H1 (cell line): ENCODE measurements around the gene SLC2A14. TPM values are rescaled to one million over a fixed set of nuclear protein-coding genes. Genes with fewer than 3 reads are reported as not detected.
A peak's percentile ranks its signal among the peaks of the same experiment; 100 is the strongest.

Source experiments
- CTCF ChIA-PET: fragments of 300-600 bp; sonication (Branson Sonifier 250); formaldehyde crosslinking; loops from one replicate; lab custom pipeline; 2021; ENCODE audit not compliant: partially characterized antibody; lab: Charles Lee
- POLR2A ChIA-PET: fragments of 300-600 bp; sonication (Branson Sonifier 250); formaldehyde crosslinking; loops from one replicate; lab custom pipeline; 2021; ENCODE audit warnings: inconsistent platforms; ENCODE audit not compliant: partially characterized antibody; lab: Charles Lee
- DNase-seq, 2 experiments: peaks; one replicate each; pipeline versions ENCODE4 v3.0.0 to v3.0.0-alpha.2; 2010 to 2022; ENCODE audit warnings: low spot score in 2 of 2, low read depth in 1 of 2, mixed read lengths in 1 of 2
- FAIRE-seq: peaks from 2 replicates; lab custom pipeline; 2011; peaks lifted over from hg19 to GRCh38; lab: Jason Lieb, UNC
- H2AFZ ChIP-seq: 2 replicates; pipeline ENCODE4 v1.8.1; 2012; ENCODE audit warnings: low read length, inconsistent platforms
- H2AK5ac ChIP-seq: 2 replicates; pipeline ENCODE4 v1.6.1; 2013; ENCODE audit warnings: low read depth, low read length
- H2BK120ac ChIP-seq: replicated peaks from 2 replicates; pipeline ENCODE3; 2013; ENCODE audit warnings: low read depth, low read length, inconsistent platforms
- H2BK12ac ChIP-seq: 2 replicates; pipeline ENCODE4 v1.6.1; 2013; ENCODE audit warnings: low read depth, low read length
- H2BK15ac ChIP-seq: 2 replicates; pipeline ENCODE4 v1.6.1; 2013; ENCODE audit warnings: low read length
- H2BK20ac ChIP-seq: 2 replicates; pipeline ENCODE4 v1.6.1; 2013; ENCODE audit warnings: low read length
- H2BK5ac ChIP-seq: 2 replicates; pipeline ENCODE4 v1.6.1; 2013; ENCODE audit warnings: low read depth, low read length
- H3K14ac ChIP-seq: 2 replicates; pipeline ENCODE4 v1.6.1; 2013; ENCODE audit warnings: inconsistent platforms; ENCODE audit not compliant: insufficient read length
- H3K18ac ChIP-seq: 2 replicates; pipeline ENCODE4 v1.6.1; 2013; ENCODE audit warnings: low read length; ENCODE audit errors: extremely low read depth
- H3K23ac ChIP-seq: 2 replicates; pipeline ENCODE4 v1.6.1; 2013; ENCODE audit warnings: inconsistent platforms; ENCODE audit not compliant: insufficient read length
- H3K23me2 ChIP-seq: 2 replicates; pipeline ENCODE4 v1.6.1; 2013; ENCODE audit warnings: low read depth, low read length
- H3K27ac ChIP-seq: 2 replicates; pipeline ENCODE4 v1.6.1; 2011; ENCODE audit warnings: low read depth, low read length, inconsistent platforms
- H3K27me3 ChIP-seq, 4 experiments: replicated peaks in 1 of 4; 1 replicate in 1 of 4; 2 replicates in 3 of 4; pipeline versions ENCODE4 v1.6.1 to v1.8.1; 2011 to 2013; ENCODE audit warnings: low read length in 3 of 4, mild to moderate bottlenecking in 3 of 4, inconsistent platforms in 2 of 4, mixed read lengths in 2 of 4, moderate library complexity in 1 of 4; ENCODE audit not compliant: control insufficient read depth in 3 of 4, insufficient read depth in 3 of 4; ENCODE audit errors: extremely low read depth in 1 of 4
- H3K36me3 ChIP-seq, 4 experiments: 2 replicates each; pipeline versions ENCODE4 v1.6.1 to v1.8.1; 2011 to 2013; ENCODE audit warnings: mild to moderate bottlenecking in 4 of 4, low read length in 3 of 4, moderate library complexity in 2 of 4, control low read depth in 1 of 4, inconsistent platforms in 1 of 4; ENCODE audit not compliant: insufficient read depth in 4 of 4, control insufficient read depth in 2 of 4
- H3K4ac ChIP-seq: replicated peaks from 2 replicates; pipeline ENCODE3; 2013; ENCODE audit warnings: low read length, low read depth, mixed read lengths, inconsistent platforms; ENCODE audit not compliant: insufficient read length
- H3K4me1 ChIP-seq, 4 experiments: replicated peaks in 1 of 4; 1 replicate in 1 of 4; 2 replicates in 3 of 4; pipeline versions ENCODE4 v1.6.1 to v1.8.1; 2011 to 2013; ENCODE audit warnings: low read length in 3 of 4, inconsistent platforms in 2 of 4, mixed read lengths in 1 of 4; ENCODE audit not compliant: insufficient read depth in 4 of 4, control insufficient read depth in 3 of 4
- H3K4me2 ChIP-seq, 2 experiments: 2 replicates each; pipeline versions ENCODE4 v1.6.1 to v1.8.1; 2011 to 2013; ENCODE audit warnings: low read depth in 2 of 2, low read length in 2 of 2, control low read depth in 1 of 2, inconsistent platforms in 1 of 2, mild to moderate bottlenecking in 1 of 2; ENCODE audit not compliant: insufficient read depth in 1 of 2
- H3K4me3 ChIP-seq, 4 experiments: fragments of 200-600, 300-600 bp in 1 of 4; sonication (generic), shearing (Covaris generic), sonication (Bioruptor Twin) in 1 of 4; 2 replicates each; pipeline versions ENCODE4 v1.5.1 to v1.8.1; 2011 to 2016; ENCODE audit warnings: low read length in 4 of 4, low read depth in 3 of 4, control low read depth in 2 of 4, inconsistent platforms in 2 of 4, mild to moderate bottlenecking in 2 of 4, mixed read lengths in 1 of 4, moderate library complexity in 1 of 4; ENCODE audit not compliant: insufficient read depth in 2 of 4; ENCODE audit errors: extremely low read depth in 1 of 4
- H3K56ac ChIP-seq: replicated peaks from 2 replicates; pipeline ENCODE3; 2013; ENCODE audit warnings: low read depth, mild to moderate bottlenecking, mixed read lengths, low read length, inconsistent platforms; ENCODE audit not compliant: insufficient read length
- H3K79me1 ChIP-seq: 2 replicates; pipeline ENCODE4 v1.6.1; 2013; ENCODE audit warnings: low read depth, low read length, control low read depth
- H3K79me2 ChIP-seq, 2 experiments: 2 replicates each; pipeline versions ENCODE4 v1.6.1 to v1.8.1; 2012 to 2013; ENCODE audit warnings: low read length in 2 of 2, mild to moderate bottlenecking in 2 of 2, inconsistent platforms in 1 of 2; ENCODE audit not compliant: insufficient read depth in 2 of 2, control insufficient read depth in 1 of 2
- H3K9ac ChIP-seq, 4 experiments: replicated peaks in 1 of 4; 1 replicate in 1 of 4; 2 replicates in 3 of 4; pipeline versions ENCODE4 v1.6.1 to v1.8.1; 2011 to 2013; ENCODE audit warnings: low read depth in 3 of 4, low read length in 3 of 4, control low read depth in 2 of 4, mild to moderate bottlenecking in 2 of 4, moderate library complexity in 2 of 4, inconsistent platforms in 1 of 4; ENCODE audit errors: extremely low read depth in 1 of 4
- H3K9me3 ChIP-seq, 2 experiments: 2 replicates each; pipeline versions ENCODE4 v1.6.1 to v1.8.1; 2012 to 2013; ENCODE audit warnings: mild to moderate bottlenecking in 2 of 2, moderate library complexity in 2 of 2, control low read depth in 1 of 2, inconsistent platforms in 1 of 2, low read depth in 1 of 2, low read length in 1 of 2, mixed read lengths in 1 of 2; ENCODE audit not compliant: insufficient read depth in 2 of 2
- H4K20me1 ChIP-seq, 2 experiments: replicated peaks in 1 of 2; 2 replicates each; pipeline versions ENCODE3 to v1.8.1; 2011 to 2013; ENCODE audit warnings: inconsistent platforms in 2 of 2, low read length in 2 of 2, mild to moderate bottlenecking in 1 of 2; ENCODE audit not compliant: insufficient read depth in 2 of 2, control insufficient read depth in 1 of 2
- H4K5ac ChIP-seq: 2 replicates; pipeline ENCODE4 v1.6.1; 2013; ENCODE audit warnings: low read length, low read depth, mixed read lengths, inconsistent platforms; ENCODE audit not compliant: insufficient read length
- H4K8ac ChIP-seq: 2 replicates; pipeline ENCODE4 v1.8.0; 2013; ENCODE audit warnings: mild to moderate bottlenecking, moderate library complexity, low read length, inconsistent platforms; ENCODE audit not compliant: insufficient read depth; ENCODE audit errors: extremely low read depth
- H4K91ac ChIP-seq: replicated peaks from 2 replicates; pipeline ENCODE3; 2013; ENCODE audit warnings: low read length, mixed read lengths, inconsistent platforms; ENCODE audit not compliant: insufficient read length
- JUND ChIP-seq: IDR thresholded peaks from 2 replicates; pipeline ENCODE4 v1.6.1; 2011; ENCODE audit warnings: mild to moderate bottlenecking, improper control_type of control experiment, low read length
- POU5F1 ChIP-seq: IDR thresholded peaks from 2 replicates; pipeline ENCODE4 v1.6.1; 2011; ENCODE audit warnings: low read depth, mild to moderate bottlenecking, low read length, moderate library complexity
- SP2 ChIP-seq: IDR thresholded peaks from 2 replicates; pipeline ENCODE4 v1.6.1; 2012; ENCODE audit warnings: mild to moderate bottlenecking, low read length, inconsistent platforms
- WGBS, 2 experiments: shearing (Covaris generic) in 1 of 2; methylation state at CpG; one replicate each; pipeline versions ENCODE4 v1.1.6 to v1.1.7; 2013 to 2015; ENCODE audit warnings: low lambda C conversion rate in 2 of 2, mixed read lengths in 2 of 2, inconsistent platforms in 1 of 2, low coverage in 1 of 2, missing lambda C conversion rate in 1 of 2; ENCODE audit not compliant: insufficient replicate concordance in 2 of 2, insufficient coverage in 1 of 2, insufficient read length in 1 of 2; ENCODE audit errors: extremely low coverage in 1 of 2, missing lambda C conversion rate in 1 of 2; 5-methylcytosine and 5-hydroxymethylcytosine counted together
- polyA plus RNA-seq, 7 experiments: library from polyadenylated mRNA; depleted of rRNA in 3 of 7; stranded (reverse) in 5 of 7; unstranded in 2 of 7; fragments of >200 nt in 5 of 7; fragments of 200-250 nt in 2 of 7; gene quantifications; 1 replicate in 5 of 7; 2 replicates in 1 of 7; 4 replicates in 1 of 7; pipeline versions ENCODE4 v1.2.1 to v1.2.3, GENCODE V29; 2011 to 2013; ENCODE audit warnings: missing spikeins in 2 of 7, mixed read lengths in 2 of 7
- total RNA-seq: library from RNA; stranded (reverse); fragmentation: NEBNext Ultra II Directional; extraction: Animal tissue kit (Norgen Biotek cat#: 25700); gene quantifications from 2 replicates; pipeline ENCODE4 v1.2.1, GENCODE V29; 2021

Gene SLC2A14
- total and polyA plus RNA-seq, 2 of the 8 experiments (the other 6 are each of a cell fraction or from before 2014, with no cell fraction given), result 11.1 to 19.3 TPM

DNA sequence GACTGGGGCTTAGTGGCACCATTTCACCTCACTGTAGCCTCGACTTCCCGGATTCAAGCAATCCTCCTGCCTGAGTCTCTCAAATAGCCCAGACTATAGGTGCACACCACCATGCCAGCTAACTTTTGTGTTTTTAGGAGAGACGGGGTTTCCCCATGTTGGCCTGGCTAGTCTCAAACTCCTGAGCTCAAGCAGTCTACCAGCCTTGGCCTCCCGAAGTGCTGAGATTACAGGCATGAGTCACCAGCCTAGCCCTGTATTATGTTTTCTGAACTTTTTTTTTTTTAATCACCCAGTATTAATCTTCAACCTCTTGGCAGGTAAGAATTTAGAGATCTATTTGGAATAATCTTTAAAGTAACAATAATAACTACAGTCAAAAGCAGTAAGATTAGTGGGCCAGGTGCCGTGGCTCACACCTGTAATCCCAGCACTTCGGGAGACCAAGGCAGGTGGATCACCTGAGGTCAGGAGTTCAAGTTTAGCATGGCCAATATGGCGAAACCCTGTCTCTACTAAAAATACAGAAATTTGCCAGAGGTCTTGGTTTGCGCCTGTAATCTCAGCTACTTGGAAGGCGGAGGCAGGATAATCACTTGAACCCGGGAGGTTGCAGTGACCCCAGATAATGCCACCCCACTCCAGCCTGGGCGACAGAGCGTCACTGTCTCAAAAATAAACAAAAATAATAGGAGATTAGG lies 74.9 kb downstream of the SLC2A14 start:
- no peaks in the 10 kb centered on the region for H4K20me1 ChIP-seq
- H4K8ac ChIP-seq, result no peak overlapping the region
- H3K4ac ChIP-seq, result no peak overlapping the region
- H3K79me2 ChIP-seq, result peaks cover 0 to 14% of the 10 kb centered on the region in 2 experiments; a peak in 2 of 4 replicates
- H3K4me2 ChIP-seq, result peak overlapping the region; percentile 13 to 25; a peak in 2 of 4 replicates
- H3K79me1 ChIP-seq, result no peaks in the 10 kb centered on the region
- FAIRE-seq, result no peak
- H2BK15ac ChIP-seq, result 0 out of 2 replicates have a peak overlapping the region, but pooled peaks have one; percentile 32
- peak overlapping the region; percentile 73 for H3K56ac ChIP-seq
- peak overlapping the region in 1 of 4 experiments; percentile 44; a peak in 1 of 8 replicates for H3K4me3 ChIP-seq
- H4K91ac ChIP-seq, result no peak overlapping the region
- peak overlapping the region; percentile 85 for H4K5ac ChIP-seq
- H3K18ac ChIP-seq, result peak overlapping the region; percentile 78
- ChIA-PET POLR2A (interaction anchor here (0.7 to 3.3 kb wide), 9 partner anchors 10 to 156 kb away, joined by 3 to 25 read pairs (median 3); partner anchors contain the start of gene NANOG), CTCF (interaction anchor here (0.7 to 14.2 kb wide), 9 partner anchors 8 to 155 kb away, joined by 3 to 128 read pairs (median 5); partner anchors contain the start of gene NANOG)
- no peaks in the 10 kb centered on the region for H3K27me3 ChIP-seq
- H3K9ac ChIP-seq, result peak overlapping the region in 2 of 4 experiments; percentile 5 to 48; a peak in 4 of 7 replicates
- WGBS, 2 experiments, result 63% methylated on average over 12 of the region's 12 CpGs; no CpG with 5 or more reads in 1 of the 2 experiments
- peak overlapping the region; percentile 69; the same call in 1 of the 2 replicates for H3K27ac ChIP-seq
- H2BK20ac ChIP-seq, result peak overlapping the region; percentile 97; the same call in 1 of the 2 replicates
- H2BK12ac ChIP-seq, result peak overlapping the region; percentile 93; the same call in 1 of the 2 replicates
- peak overlapping the region; percentile 96 for H2BK5ac ChIP-seq
- peak overlapping the region; percentile 79 for H2AK5ac ChIP-seq
- peaks cover 6 to 18% (median 13%) of the 10 kb centered on the region in 4 experiments for H3K4me1 ChIP-seq
- TF ChIP-seq SP2 (no peak), POU5F1 (no peak), JUND (peak; percentile 52; the same call in 1 of the 2 replicates)
- H3K23me2 ChIP-seq, result no peaks in the 10 kb centered on the region
- no peak for DNase-seq
- H2AFZ ChIP-seq, result no peak overlapping the region
- H3K36me3 ChIP-seq, result peaks cover 5 to 45% (median 19%) of the 10 kb centered on the region in 4 experiments; a peak in 7 of 8 replicates
- peak overlapping the region; percentile 89 for H3K14ac ChIP-seq
- peak overlapping the region; percentile 29 for H2BK120ac ChIP-seq
- no peaks in the 10 kb centered on the region for H3K9me3 ChIP-seq
- no peak overlapping the region for H3K23ac ChIP-seq
